Stimulated activated CD4-positive, alpha-beta T cell treated with anti-CD3 and anti-CD28 coated beads, Interleukin-4, amount 100 ng/mL, for 48 hours (primary cell): ENCODE data around the gene GNA14.
"Not testable (repeated sequence)": the region's sequence is repeated elsewhere in the genome, so short reads cannot be mapped to it uniquely, and the experiment has no call there.

Source experiments
- DNase-seq, 2 donors: peaks; one replicate each; pipeline ENCODE4 v3.0.0-alpha.2; 2020; ENCODE audit warnings: low read depth in 2 of 2

The GNA14 gene

DNA sequence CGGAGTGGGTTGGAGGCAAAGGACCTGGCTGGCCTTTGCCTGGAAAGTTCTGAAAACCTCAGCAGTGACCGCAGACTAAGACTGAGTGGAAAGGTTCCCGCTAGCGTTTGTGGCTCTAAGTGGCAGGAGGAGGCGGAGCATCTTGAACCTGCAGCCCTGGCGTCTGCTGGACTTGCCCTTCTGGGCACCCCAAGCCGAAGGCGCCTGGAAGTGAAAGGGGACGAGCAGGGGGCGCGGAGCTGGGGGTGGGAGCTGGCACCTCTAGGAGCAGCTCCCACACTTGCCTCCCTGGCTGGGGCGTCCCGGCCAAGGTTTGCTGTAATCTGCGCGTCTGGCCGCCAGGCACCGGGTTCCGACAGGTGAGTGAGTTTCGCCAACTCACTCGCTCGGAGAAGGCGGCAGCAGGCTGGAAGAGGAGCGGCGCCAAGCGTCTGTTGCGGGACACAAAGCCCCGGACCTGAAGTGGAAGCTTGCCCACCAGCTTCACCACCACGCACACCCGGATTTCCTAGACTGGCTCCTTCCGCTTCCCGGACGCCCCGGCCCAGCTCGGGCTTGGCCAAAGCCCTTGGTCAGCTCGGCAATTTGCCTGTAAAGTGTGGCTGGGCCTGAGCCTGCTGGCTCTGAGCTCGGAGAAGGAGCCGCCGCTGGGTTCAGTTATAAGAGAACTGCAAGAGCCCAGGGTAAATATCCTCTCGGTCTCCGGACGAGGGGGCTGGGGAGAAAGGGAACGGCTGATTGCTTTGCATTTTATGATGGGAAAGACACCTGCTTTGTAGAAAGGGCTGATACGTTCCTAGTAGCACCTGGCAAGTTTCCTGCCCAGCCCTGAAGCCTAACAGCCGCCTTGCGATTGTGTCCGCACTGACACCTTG is at the start of gene GNA14:
Gene GNA14, minus strand, starts transcription at position 89 of the 875 bp plus-strand sequence. CDS start 529 bp downstream, outside the sequence.
- peak in 1 of 2 donors; percentile 2 for DNase-seq

DNA sequence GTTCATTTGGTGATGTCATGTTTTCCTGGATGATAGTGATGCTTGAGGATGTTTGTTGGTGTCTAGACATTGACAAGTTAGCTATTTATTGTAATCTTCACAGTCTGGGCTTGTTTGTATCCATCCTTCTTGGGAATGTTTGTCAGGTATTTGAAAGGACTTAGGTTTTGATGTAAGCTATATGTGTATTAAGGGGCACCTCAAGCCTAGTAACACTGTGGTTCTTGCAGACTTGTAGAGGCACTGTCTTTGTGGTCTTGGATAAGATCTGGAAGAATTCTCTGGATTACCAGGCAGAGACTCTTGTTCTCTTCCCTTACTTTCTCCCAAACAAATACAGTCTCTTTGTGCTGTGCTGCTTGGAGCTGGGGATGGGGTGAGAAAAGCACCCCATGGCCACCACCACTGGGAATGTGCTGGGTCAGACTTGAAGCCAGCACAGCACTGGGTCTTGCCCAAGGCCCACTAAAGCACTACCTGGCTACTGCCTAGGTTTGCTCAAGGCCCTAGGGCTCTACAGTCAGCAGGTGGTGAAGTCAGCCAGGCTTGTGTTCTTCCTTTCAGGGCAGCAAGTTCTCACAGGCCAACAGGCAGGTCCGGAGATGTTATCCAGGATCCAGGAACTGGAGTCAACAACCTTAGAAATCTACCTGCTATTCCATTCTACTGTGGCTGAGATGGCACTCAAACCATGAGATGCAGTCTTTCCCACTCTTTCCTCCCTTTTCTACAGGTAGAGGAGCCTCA is 49.3 kb upstream of the GNA14 start:
- DNase-seq = no peak

DNA sequence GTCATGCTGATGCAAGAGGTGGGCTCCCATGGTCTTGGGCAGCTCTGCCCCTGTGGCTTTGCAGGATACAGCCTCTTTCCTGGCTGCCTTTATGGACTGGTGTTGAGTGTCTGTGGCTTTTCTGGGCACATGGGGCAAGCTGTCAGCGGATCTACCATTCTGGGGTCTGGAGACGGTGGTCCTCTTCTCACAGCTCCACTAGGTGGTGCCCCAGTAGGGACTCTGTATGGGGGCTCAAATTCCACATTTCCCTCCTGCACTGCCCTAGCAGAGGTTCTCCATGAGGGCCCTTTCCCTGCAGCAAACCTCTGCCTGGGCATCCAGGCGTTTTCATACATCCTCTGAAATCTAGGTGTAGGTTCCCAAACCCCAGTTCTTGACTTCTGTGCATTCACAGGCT is 42.6 kb upstream of the GNA14 start:
- not testable (repeated sequence) for DNase-seq

DNA sequence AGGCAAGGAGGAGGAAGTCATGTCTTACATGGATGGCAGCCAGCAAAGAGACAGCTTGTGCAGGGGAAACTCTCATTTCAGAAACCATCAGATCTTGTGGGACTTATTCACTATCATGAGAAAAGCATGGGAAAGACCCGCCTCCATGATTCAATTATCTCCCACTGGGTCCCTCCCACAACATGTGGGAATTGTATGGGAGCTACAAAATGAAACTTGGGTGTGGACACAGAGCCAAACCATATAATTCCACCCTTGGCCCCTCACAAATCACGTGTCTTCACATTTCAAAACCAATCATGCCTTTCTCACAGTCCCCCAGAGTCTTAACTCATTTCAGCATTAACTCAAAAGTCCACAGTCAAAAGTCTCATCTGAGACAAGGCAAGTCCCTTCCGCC is 42.0 kb upstream of the GNA14 start:
- DNase-seq = not testable (repeated sequence)

DNA sequence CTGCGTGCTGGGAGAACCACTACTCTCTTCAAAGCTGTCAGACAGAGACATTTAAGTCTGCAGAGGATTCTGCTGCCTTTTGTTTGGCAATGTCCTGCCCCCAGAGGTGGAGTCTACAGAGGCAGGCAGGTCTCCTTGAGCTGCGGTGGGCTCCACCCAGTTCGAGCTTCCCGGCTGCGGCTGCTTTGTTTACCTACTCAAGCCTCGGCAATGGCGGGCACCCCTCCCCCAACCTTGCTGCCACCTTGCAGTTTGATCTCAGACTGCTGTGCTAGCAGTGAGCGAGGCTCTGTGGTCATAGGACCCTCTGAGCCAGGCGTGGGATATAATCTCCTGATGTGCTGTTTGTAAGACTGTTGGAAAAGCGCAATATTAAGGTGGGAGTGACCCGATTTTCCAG is 39.6 kb upstream of the GNA14 start:
- DNase-seq = not testable (repeated sequence)

DNA sequence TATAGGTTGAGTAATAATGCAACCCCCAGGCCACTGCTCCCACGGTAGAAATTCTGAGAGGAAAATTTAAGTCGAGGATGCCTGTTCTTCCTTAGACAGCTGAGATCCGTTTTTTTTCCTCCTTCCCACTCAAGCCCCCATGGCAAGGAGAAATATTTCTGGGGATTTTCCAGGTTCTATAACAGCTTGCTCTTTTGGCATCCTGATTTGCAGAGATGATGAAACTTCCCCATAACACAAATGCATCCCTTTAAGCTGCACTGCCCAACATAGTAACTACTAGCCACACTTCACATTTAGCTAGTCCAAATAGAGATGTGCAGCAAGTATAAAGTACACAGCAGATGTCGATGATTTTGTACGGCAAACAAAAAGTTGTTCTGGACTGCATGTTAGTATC is 32.5 kb upstream of the GNA14 start:
- no peak for DNase-seq

DNA sequence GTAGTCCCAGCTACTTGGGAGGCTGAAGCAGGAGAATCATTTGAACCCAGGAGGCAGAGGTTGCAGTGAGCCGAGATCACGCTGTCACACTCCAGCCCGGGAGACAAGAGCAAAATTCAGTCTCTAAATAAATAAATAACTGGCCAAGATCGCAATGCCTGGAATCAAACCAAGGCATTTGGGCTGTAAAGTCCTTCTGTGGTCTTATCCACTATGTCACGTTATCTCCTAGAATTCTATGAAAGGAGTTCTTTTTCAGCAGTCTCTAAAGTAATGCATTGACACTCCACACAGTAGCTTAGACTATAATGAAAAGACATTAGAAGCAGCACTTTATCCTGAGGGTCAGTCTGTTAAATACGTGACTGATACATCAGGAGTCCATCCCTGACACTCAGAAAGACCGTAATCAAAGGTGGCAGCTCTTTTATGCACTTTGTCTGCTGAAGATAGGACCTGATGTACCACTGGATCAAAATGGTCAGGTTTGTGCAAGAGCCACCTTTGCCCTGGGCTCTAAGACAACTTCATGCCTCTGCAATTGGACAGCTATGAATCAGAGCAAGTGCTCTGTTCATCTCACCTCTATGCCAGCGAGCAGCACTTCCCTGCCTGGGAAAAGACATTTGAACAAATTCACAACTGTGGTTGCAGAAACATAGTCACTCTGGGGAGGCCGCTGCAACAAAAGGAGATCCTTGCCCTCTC is 31.7 kb upstream of the GNA14 start:
- no peak for DNase-seq

DNA sequence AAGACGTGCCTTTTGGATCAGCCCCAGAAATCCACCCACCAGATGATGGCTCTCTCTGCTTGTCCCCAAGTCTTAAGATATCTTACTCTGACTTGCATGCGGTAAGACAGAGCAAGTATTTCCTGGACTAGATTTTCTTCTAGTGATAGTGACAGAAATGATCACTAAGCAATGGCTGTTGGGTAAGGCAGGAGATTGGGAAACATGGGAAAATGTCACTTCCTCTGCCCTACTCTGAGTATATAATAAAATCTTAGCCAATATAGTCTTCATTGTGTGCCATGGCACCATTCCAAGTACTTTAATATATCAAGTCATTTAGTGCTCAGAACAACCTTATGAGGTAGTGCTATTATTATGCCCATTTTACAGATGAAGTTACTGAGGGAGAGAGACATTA is 31.0 kb upstream of the GNA14 start:
- DNase-seq = no peak

DNA sequence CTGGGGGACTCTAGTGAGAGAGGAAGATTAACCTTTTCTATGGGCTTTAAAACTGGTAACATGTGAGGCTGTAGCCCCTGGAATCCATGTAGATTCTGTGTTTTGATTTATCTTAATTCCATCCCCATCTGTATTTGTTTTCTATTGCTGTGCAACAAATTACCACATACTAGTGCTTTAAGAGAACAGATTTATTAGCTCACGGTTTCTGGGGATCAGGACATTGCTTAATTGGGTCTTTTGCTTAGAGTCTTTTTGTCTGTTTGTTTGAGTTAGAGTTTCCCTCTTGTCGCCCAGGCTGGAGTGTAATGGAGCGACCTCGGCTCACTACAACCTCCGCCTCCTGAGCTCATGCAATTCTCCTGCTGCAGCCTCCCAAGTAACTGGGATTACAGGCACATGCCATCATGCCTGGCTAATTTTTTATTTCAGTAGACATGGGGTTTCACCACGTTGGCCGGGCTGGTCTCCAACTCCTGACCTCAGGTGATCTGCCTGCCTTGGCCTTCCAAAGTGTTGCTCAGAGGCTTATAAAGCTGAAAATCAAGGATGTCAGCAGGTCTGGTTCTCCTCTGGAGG is 29.9 kb upstream of the GNA14 start:
- no peak for DNase-seq

DNA sequence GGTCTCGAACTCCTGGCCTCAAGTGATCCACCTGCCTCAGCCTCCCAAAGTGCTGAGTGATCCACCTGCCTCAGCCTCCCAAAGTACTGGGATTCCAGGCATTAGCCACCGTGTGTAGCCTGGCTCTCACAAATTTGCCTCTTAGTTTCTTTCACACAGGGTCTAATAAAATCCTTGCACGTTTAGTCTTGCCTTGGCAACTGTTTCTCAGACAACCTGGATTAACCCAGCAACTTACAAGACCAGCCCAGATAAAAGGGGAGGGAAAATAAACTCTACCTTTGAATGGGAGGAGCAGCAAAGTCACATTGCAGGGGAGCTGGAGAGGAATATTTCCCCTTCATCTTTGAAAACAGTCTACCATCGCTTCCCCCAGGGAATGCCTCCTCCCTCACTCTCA is 29.3 kb upstream of the GNA14 start:
- DNase-seq = no peak

DNA sequence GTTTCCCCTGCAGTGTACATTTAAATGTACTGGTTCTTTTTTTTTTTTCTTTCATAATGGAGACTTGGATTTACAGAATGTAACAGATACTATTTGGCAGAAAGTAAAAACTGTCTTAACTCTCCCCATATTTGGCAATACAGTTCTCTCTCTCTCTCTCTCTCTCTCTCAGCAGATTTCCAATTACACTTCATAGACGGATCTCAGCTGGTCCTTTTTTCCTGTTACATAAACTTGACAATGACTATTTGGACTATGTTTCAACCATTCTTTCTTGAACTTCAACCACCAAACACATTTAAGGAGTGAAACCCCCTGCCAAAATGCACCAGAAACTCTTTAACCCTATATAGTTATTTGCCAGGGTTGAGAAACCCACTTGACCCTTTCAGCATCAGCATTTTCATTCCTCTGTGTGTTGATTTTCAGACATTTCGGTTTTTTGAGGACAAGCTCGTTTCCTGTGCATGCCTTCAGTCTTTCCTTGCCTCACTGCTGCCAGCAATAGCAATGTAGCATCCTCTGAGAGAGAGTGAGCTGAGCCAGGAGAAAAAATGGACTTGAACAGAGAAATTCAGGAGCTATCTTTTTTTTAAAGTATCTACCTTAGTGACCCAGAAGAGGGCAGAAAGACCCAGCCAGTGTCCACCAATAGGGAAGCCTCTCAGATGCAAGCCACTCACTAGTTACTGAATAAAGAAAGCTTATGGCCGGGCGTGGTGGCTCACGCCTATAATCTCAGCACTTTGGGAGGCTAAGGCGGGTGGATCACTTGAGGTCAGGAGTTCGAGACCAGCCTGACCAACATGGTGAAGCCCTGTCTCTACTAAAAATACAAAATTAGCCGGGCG is 26.0 kb upstream of the GNA14 start:
- DNase-seq = no peak

DNA sequence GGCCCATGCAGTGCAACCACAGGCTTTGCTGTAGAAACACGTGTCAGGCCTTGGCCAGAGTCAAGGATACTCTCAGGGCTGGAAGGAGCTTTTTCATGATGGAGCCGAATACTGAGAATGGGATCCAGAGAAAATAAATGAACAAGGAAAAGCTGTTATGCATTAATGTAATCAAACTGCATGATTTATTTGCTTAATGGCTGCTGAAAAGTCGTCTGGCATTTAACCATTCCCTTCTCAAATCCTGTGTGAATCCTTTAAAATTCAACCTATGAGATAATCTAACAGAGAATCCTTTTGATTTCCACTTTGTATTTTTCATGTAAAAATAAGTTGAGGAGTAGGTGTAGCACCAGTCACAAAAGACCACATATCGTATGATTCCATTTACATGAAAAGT is 24.1 kb upstream of the GNA14 start:
- no peak for DNase-seq

DNA sequence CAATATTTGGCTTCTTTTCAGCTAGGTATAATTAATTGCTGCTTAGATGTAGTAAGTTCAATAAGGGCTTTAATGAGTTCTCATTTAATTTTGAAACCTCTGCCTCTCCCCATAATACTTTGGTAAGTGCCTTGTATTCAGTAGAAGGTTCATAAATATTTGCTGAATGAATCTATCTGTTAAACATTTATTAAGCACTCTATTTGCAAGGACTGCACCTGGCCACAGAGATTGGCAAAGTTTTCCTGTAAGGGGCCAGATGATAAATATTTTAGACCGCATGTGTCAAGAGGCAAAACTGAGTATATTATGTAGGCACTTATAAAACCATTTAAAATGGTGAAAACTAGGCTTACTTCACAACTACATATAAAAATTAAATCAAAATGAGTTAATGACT is 19.0 kb upstream of the GNA14 start:
- no peak for DNase-seq

DNA sequence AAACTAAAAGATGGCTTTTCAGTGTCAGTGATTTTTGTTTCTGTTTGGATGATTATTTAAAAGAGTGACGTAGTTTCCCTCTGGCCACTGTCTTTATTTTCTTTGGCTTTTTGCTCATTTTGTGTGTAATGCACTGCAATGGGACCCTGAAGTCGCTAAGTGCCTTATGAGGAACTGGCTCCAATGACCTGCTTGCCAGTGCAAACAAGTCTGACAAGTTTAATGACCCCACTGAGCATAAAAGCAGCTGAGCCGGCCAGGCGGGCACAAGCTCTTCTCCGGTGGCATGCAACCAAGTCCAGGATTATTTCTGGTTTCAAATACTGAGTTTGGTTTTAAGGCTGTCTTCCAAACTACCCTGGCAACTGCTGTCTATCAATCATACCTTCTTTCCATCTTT is 15.6 kb upstream of the GNA14 start:
- no peak for DNase-seq

DNA sequence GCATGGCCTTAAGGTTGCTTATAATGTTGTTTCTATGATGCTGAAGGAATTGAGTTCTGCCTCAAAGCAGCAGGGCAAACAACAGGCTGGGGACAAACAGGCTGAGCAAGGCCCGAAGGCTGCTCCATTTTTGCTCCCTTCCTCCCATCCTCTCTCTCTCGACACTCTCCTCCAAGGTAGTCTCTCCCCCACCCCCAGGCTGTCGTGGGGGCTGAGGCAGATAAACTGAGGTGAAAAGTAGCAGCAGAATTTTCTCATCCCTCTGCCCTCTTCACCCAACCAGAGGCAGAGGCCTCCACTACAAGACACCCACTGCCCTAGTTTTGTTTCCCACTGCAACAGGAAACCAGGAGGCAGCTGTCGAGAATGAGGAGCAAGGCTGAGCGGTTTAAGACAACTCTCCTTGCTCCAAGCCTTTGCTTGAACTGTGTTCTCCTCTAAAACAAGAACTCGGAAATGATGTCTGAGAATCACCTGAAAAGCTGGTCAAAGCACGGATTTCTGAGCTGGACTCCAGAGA is 13.5 kb upstream of the GNA14 start:
- no peak for DNase-seq

DNA sequence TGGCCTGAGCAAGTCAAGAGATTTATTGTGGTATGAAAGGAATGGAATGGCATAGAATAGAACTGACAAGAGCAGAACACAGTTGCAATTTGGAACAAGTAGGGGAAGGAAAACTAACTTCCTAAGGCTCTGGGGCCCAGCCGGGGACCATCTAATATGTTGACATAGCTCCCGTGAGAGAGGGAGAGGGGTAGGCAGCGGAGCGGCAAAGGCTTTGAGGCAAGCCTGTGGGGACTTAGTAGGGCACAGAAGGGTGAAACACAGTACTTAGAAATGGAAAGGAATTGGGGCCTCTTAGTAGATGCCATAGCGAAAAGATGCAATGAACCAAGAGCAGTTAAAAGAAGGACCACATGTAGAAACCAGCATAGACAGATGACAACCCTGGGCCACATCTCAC is 11.8 kb upstream of the GNA14 start:
- DNase-seq = no peak

DNA sequence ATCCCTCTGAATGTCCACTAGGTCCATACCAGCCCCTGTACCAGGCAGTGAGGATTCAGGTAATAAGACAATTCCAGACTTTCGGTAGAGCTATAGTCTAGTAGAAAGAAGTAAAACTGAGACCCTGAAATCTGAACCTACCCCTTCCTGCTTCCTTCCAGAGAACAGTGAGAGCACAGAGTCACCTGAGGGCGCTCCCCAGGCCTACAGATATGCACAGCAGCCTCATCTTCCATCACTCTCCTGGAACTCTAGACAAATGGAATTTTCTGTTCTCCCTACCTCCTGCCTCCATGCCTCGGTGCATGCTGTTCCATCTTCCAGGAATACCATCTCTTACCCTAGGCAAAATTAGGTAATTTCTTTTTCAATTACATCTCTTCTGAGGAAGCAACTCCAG is 3.1 kb upstream of the GNA14 start:
- no peak for DNase-seq

DNA sequence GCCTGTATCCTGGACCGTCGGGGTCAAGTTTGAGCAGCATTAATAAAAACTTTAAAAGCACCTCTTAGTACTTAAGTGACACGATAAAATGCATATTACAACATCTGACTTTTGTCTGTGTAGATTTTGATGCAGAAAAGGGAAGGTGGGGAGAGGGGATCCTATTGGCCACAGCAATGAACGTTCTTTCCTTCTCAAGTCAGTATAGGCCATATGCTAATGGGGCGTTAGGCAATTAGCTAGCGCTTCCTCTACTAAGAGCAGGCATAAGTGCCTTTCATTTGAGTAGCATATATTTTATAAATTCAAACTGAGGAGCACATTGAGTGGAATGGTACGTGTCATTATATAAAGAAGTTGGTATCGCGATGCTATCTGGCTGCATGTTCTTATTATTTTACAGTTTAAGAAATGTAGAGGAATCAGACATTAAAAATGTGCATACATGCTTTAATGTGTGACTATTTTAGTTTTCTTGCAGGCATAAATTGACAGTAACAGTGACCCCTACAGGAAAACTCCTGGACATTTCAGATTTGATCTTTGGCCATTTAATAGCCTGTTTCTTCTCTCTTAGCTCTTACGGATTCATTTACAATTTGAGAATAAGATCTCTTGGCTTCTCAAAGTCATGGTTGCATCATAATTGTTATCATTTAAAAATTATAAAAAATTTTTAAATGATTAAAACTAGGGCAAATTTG is 1.1 kb upstream of the GNA14 start:
- no peak for DNase-seq

DNA sequence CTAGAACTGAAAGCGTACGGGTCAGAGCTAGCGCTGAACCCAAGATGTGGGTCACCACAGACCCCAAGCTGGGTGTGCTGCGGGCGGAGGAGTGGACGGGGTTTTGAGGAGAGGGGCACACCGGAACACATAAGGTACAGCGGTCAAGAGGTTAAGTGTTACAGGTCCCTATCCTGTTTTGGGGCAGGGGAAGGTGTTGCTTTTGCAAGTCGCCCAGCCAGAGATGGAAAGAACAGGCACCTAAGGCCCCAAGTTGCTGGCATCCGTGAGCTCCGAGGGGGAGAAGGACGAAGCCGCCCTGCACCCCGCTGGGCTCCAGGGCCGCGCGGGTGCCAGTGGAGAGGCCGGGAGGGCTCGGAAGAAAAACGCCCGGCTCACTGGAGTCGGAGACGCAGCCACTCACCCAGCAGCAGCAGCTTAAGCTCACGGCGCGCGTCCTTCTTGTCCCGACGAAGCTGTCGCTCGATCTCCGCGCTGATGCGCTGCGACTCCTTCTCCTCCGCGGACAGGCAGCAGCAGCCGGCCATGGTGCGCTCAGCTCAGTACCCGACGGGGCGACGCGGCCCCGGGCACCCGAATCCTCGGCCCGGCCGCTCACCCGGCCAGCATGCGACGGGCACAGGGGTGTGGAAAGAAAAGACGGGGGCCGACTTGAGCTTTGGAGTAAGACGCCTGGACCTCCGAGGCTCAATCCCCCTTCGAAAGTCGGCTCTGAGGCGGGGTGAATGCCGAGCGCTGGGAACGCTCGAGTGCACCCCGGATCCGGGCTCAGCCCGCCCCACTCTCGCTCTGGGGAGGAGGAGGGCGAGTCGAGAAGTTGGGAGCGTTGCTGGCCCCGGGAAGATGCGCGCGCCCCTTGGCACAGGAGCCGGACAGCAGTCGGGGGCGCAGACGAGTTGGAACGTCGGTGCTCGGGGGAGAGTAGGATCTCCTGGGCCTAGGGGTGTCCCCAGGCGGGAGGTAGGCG is 572 bp downstream of the GNA14 start:
- DNase-seq = peak in 1 of 2 donors; percentile 2
